ENCODE results near the gene LRCH3.

GRCh38 chr3:197752107-197752506, 38.9 kb upstream of the LRCH3 start:
- TF ChIP-seq CTCF (IDR thresholded peaks at IDR 0.05): no peak
- no peak for TF ChIP-seq POLR2A (IDR thresholded peaks at IDR 0.05)
